GM12892 (cell line): ENCODE data around the gene SMG6.

Experiments used
- POLR2A ChIP-seq: IDR thresholded peaks from 2 replicates; pipeline ENCODE4 v1.6.1; 2011; ENCODE audit warnings: low read depth, low read length, control low read depth
- POLR2AphosphoS5 ChIP-seq: IDR thresholded peaks from 2 replicates; pipeline ENCODE4 v1.6.1; 2011; ENCODE audit warnings: low read depth, low read length, control low read depth

DNA sequence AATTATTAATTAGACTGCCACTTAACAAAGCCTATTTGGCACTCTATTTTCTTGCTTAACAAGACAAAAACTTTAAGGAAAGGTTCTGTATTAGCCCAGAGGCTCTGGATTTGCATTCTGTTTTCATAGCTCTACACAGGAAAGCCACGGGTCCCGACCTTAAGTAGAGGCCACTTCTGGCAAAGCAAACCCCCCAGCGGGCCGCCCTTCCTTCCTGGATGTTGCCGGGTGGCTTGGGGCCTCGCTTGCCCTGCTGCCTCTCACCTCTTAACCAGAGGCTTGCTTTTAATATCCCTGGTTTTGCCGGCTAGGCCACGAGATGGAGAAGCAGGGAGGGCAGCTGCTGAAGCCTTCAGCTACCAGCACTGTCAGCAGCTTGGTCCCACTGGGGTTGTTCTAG lies 282.9 kb downstream of the SMG6 start:
- TF ChIP-seq POLR2AphosphoS5, result no peak
- no peak for TF ChIP-seq POLR2A
